WI38 (cell line): ENCODE measurements around the gene ITPR3.

Experiments
- H3K4me3 ChIP-seq: 2 replicates; pipeline ENCODE4 v1.5.1; 2011; ENCODE audit warnings: low read depth, mild to moderate bottlenecking, control low read depth, low read length
- TF ChIP-seq, protein P1 (sequence below): IDR thresholded peaks from 2 replicates; pipeline ENCODE4 v1.5.1; 2012; ENCODE audit warnings: low read depth, mild to moderate bottlenecking, control low read depth, low read length

The ITPR3 gene

DNA sequence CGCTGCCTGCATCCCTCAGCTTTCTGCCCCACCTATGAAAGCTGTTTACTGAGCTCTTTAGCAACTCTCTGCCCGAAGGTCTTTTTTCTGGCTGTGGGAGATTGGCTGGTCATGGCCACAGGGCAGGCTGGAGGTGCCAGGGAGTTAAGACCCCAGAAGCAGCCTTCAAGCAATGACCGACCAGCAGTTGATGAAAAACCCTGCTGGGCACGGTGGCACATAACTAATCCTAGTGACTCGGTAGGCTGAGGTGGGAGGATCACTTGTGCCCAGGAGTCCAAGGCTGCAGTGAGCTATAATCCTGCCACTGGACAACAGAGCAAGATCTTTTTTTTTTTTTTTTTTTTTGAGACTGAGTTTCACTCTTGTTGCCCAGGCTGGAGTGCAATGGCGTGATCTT, 20.4 kb upstream of the ITPR3 start:
- TF ChIP-seq, protein P1, sequence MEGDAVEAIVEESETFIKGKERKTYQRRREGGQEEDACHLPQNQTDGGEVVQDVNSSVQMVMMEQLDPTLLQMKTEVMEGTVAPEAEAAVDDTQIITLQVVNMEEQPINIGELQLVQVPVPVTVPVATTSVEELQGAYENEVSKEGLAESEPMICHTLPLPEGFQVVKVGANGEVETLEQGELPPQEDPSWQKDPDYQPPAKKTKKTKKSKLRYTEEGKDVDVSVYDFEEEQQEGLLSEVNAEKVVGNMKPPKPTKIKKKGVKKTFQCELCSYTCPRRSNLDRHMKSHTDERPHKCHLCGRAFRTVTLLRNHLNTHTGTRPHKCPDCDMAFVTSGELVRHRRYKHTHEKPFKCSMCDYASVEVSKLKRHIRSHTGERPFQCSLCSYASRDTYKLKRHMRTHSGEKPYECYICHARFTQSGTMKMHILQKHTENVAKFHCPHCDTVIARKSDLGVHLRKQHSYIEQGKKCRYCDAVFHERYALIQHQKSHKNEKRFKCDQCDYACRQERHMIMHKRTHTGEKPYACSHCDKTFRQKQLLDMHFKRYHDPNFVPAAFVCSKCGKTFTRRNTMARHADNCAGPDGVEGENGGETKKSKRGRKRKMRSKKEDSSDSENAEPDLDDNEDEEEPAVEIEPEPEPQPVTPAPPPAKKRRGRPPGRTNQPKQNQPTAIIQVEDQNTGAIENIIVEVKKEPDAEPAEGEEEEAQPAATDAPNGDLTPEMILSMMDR, result no peak

DNA sequence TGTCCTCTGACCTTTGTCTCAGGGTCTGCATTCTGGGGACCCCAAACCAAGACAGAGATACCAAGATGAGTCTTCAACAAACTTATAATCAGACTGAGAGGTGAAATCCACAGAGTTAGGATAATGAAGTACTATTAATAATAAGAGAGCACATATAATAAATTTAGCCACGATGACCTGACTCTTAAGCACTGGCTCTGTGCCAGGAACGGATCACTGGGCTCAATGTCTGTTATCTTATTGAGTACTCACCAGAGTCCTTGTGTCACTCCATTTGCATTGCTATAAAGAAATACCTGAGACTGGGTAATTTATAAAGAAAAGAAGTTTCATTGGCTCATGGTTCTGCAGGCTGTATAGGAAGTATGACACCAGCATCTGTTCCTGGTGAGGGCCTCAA, 18.9 kb upstream of the ITPR3 start:
- H3K4me3 ChIP-seq, result no peak overlapping the region
- TF ChIP-seq, protein P1, result no peak

More for the DNA sequence above, 20.4 kb upstream of the ITPR3 start:
- H3K4me3 ChIP-seq, result no peak overlapping the region

DNA sequence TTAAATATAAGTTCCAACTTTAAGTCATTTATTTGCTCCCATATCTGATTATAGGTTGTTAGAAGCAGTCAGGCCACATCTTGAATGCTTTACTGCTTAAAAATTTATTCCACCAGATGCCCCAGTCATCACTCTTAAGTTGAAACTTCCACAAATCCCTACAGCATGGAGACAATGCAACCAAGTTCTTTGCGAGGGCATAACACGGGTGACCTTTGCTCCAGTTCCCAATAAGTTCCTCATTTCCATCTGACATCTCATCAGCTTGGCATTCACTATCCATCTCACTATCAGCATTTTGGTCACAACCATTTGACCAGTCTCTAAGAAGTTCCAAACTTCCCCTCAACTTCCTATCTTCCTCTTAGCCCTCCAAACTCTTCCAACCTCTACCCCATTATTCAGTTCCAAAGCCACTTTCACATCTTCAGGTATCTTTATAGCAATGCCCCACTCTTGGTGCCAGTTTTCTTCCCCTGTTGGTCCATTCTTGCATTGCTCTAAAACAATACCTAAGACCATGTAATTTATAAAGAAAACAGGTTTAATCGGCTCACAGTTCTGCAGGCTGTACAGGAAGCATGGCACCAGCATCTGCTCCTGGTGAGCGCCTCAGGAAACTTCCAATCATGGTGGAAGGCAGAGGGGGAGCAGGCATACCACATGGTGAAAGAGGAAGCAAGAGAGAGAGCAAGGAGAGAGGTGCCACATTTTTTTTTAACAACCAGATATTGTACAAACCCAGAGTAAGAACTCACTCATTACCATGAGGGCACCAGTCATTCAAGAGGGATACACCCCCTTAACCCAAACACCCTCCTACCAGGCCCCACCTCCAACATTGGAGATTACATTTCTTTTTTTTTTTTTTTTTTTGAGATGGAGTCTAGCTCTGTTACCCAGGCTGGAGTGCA, 15.9 kb upstream of the ITPR3 start:
- TF ChIP-seq, protein P1, result no peak
- H3K4me3 ChIP-seq, result no peak overlapping the region

DNA sequence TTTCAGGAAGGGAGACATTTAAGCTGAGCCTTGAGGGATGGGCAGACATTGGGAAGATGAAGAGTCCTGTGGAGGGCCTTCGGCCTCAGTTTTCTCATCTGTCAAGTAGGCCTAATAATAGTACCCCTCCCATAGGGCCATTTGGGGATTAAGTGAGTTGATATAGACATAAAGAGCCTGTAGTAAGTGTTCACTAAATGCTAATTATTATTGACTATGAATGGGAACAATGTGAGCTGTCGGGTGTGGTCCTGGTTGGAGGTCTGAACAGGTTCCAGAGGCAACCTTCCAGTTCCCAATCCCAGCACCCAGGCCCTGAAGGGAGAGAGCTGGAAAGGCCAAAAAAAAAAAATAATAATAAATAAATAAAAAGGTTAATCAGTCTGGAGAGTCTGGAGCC, 14.5 kb upstream of the ITPR3 start:
- no peak overlapping the region for H3K4me3 ChIP-seq
- TF ChIP-seq, protein P1, result no peak

DNA sequence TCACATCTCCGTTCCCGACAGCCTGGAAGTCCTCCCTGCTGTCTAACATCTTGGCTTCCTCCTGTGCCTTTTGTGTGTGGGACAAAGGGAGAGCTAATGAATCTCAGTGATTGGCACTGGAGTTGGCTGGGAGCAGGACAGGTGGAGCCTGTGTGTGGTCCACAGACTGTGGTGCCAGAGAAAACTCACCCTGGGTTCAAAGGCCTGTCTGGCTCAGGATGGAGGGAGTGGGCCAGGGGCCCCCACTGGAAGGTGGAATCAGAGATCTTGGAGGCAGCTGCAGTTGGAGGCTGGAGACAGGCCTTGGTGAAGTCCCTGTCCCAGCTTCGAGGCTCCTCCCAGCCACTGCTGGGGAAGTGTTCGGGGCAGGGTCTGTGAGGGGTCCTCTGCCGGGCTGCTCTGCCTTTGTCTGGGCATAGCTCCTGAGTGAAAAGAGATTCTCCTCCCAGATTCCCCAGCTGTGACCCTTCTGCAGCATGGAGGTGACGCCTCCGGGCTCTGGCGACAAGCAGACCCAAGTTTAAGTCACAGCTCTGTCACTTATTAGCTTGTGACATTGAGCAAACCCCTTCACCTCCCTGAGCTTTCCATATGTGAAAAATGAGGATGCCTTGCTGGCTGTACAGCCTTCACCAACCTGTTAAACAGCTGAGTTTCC, 13.9 kb upstream of the ITPR3 start:
- H3K4me3 ChIP-seq, result no peak overlapping the region
- TF ChIP-seq, protein P1, result no peak

DNA sequence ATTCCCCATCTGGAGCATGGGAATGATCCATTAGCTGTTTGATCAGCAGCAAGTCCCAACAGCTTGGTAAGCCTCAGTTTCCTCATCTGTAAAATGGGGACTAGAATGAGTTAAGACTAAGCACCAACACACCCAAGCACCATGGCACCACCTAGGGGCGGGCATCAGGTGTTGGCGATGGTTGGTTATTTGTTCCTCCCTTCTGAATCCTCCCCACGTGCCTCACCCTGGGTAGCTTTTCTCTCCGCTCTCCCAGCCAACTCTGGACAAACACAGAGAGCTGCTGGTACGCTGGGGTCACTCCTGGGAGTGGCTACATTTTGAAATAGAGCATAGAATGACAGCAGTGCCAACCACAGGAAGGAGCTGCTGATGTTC, 13.3 kb upstream of the ITPR3 start:
- TF ChIP-seq, protein P1, result no peak

DNA sequence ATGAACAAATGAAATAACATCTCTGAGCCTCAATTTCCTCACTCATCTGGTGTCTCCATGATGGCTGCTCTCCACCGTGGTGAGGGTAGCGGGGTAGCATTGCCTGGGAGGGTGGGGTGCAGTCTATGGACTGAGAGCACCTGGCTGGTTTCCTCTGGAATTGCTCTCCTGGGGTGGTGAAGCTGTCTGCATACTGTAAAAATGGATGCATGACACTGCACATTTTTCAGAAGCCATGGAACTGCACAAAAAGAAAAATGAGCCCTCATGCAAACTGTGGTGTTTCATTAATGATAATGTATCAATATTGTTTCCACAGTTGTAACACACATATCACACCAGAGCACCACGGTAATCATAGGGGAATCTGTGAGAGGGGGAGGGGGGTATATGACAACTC, 12.1 kb upstream of the ITPR3 start:
- TF ChIP-seq, protein P1, result no peak
- no peak overlapping the region for H3K4me3 ChIP-seq

More for the DNA sequence above, 13.3 kb upstream of the ITPR3 start:
- no peak overlapping the region for H3K4me3 ChIP-seq
